Stimulated activated naive B cell treated with anti-CD40 and anti-IgM and Interleukin-4, amounts not matched to agents 10 μg/mL and 1 μg/mL and 100 μg/mL, for 72 hours (primary cell): ENCODE data around the gene GGTLC2.
"Not testable (repeated sequence)": the region's sequence is repeated elsewhere in the genome, so short reads cannot be mapped to it uniquely, and the experiment has no call there.

Source experiments
- ATAC-seq, 2 donors: fragments of 150-1000 bp; cut with Tn5 transposase; replicated peaks; 2 replicates each; pipeline ENCODE4 v1.10.0; 2021; ENCODE audit warnings: moderate library complexity in 1 of 2
- DNase-seq: peaks from one replicate; pipeline ENCODE4 v3.0.0; 2021
- H3K27ac Mint-ChIP-seq: one replicate; pipeline ENCODE4 v1.8.0; 2022; ENCODE audit warnings: mild to moderate bottlenecking, mixed read lengths
- H3K27me3 Mint-ChIP-seq, 2 donors: one replicate each; pipeline ENCODE4 v1.8.0; 2022; ENCODE audit warnings: mixed read lengths in 2 of 2
- H3K36me3 Mint-ChIP-seq, 2 donors: one replicate each; pipeline ENCODE4 v1.8.0; 2022; ENCODE audit warnings: mixed read lengths in 2 of 2, mild to moderate bottlenecking in 1 of 2
- H3K4me1 Mint-ChIP-seq, 2 donors: one replicate each; pipeline ENCODE4 v1.8.0; 2022; ENCODE audit warnings: mixed read lengths in 2 of 2, mild to moderate bottlenecking in 1 of 2
- H3K4me3 Mint-ChIP-seq, 2 donors: one replicate each; pipeline ENCODE4 v1.8.0; 2022; ENCODE audit warnings: mild to moderate bottlenecking in 2 of 2, mixed read lengths in 2 of 2, moderate library complexity in 1 of 2
- H3K9me3 Mint-ChIP-seq, 2 donors: one replicate each; pipeline ENCODE4 v1.8.0; 2022; ENCODE audit warnings: mixed read lengths in 2 of 2, mild to moderate bottlenecking in 1 of 2

The GGTLC2 gene

DNA sequence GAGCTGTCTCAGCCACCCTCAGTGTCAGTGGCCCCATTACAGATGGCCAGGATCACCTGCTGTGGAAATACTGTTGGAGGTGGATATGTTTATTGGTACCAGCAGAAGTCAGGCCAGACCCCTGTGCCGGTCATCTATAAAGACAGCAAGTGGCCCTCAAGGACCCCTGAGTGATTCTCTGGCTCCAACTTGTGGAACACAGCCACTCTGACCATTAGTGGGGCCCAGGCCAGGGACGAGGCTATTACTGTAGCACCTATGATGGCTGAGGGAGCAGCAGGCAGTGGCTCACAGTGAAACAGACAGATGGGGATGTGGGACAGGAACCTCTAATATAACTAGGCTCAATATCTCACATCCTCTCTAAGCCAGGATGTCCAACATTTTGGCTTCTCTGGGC is 25.5 kb upstream of the GGTLC2 start:
- peaks cover 0 to 9% of the 10 kb centered on the region in 2 donors for H3K27me3 Mint-ChIP-seq
- no peak for DNase-seq
- no peak overlapping the region for H3K4me3 Mint-ChIP-seq

DNA sequence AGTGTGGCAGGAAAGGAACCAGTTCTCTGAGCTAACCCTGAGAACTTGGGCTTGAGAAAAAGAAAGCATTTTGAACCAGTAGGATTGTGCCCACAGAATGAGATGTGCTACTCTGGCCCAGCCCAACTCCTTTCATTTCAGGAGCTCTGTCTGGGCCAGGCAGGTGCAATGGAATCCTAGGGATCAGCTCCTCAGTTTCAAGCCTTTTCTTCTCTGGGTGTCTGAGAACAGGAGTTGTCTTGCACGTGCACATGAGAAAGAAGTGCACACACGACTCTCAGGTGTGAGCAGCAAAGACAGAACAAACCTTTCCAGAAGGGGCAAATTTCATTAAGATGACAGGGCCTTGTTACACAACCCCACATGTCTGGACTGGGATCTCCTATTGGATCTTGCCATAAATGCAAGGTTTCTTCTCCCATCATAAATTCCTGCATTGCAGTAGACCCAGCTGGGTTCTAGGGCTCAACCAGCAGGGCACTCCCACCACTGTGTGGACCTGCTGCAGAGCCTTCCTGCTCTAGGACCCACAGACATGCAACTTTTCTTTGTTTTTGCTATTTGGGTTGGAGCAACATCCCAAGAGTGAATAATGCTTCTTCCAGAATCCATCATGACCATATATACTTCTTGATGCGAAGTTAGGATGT is 24.5 kb upstream of the GGTLC2 start:
- Mint-ChIP-seq H3K4me3 (no peak overlapping the region), H3K27ac (no peak overlapping the region), H3K4me1 (peaks cover 14 to 19% of the 10 kb centered on the region in 2 donors), H3K27me3 (peaks cover 0 to 9% of the 10 kb centered on the region in 2 donors), H3K9me3 (peaks cover 3 to 4% of the 10 kb centered on the region in 2 donors), H3K36me3 (peaks cover 2 to 8% of the 10 kb centered on the region in 2 donors)
- no peak for ATAC-seq
- DNase-seq = no peak

More for the DNA sequence above, 25.5 kb upstream of the GGTLC2 start:
- H3K36me3 Mint-ChIP-seq = peaks cover 0 to 3% of the 10 kb centered on the region in 2 donors
- peaks cover 17 to 19% of the 10 kb centered on the region in 2 donors for H3K4me1 Mint-ChIP-seq
- ATAC-seq = no peak
- no peak overlapping the region for H3K27ac Mint-ChIP-seq
- H3K9me3 Mint-ChIP-seq = peaks cover 0 to 4% of the 10 kb centered on the region in 2 donors

DNA sequence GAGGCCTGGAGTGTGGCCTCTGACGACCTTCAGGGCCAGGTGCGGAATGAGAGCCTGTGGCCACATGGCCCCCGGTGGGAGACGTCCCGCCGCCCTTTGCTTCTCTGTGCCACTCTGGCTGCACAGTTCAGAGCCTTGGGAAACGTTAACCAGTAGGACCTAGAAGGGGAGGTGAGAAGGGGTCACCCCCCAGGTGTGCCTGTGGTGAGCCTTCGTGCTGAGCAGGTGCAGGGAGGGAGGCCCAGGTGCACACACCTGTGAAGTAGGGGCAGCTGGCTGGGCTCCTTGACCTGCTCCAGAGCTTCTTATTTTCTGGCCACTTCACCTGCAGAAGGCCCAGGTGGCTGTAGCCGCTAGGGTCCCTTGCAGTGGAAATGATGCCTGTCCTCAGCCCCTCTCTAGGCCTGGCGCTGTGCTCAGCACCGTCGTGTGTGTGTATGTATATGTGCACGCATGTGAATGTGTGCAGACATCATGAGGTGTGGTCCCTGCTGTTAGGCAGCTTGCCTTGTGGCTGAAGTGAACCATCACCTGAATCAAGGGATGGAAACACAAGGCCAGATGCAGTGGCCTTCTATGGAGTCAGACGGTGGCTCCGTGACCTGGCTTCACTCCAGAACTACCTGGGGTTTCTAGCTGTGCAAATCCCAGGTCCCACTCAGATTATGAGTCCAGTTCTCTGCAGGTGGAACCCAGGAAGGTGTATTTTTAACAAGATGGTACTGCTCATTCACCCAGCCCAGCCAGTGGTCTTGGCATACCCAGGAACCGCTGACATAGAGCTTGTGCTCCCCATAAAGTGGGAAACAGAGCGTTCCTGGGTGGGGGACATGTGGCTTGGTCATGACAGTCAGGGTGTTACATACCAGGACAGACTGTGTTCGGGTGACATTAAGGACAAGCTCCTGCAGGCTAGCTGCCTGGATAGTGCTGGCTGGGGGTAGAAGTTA is 15.6 kb upstream of the GGTLC2 start:
- not testable (repeated sequence) for H3K4me3 Mint-ChIP-seq, DNase-seq, H3K9me3 Mint-ChIP-seq, H3K27ac Mint-ChIP-seq, H3K36me3 Mint-ChIP-seq, H3K27me3 Mint-ChIP-seq
- ATAC-seq = peak in 1 of 2 donors; percentile 14
- H3K4me1 Mint-ChIP-seq = peaks cover 6 to 11% of the 10 kb centered on the region in 2 donors

DNA sequence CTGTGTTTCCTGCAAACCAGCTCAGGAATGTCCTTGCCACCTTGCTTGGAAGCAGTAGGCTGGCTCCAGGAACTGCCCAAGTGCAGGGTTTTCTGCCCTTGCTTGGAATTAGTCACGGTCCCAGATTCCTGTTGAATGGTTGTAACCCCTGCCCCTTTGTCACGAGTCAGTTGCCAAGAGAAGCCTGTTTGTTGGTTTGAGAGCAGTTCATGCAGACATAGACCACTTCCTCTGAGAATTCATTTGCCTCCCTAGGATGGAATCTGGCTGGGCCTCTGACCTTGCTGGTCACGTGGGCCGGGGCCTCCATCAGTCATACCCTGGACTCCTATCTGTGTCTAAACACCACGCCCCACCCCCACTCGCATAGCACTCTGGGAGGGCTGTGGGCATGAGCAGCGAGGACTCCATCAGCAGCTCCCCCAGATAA is 13.2 kb upstream of the GGTLC2 start:
- not testable (repeated sequence) for H3K27me3 Mint-ChIP-seq, H3K9me3 Mint-ChIP-seq, ATAC-seq, H3K36me3 Mint-ChIP-seq, H3K4me3 Mint-ChIP-seq, DNase-seq
- peak overlapping the region; percentile 9 for H3K27ac Mint-ChIP-seq
- peaks cover 6 to 11% of the 10 kb centered on the region in 2 donors for H3K4me1 Mint-ChIP-seq

DNA sequence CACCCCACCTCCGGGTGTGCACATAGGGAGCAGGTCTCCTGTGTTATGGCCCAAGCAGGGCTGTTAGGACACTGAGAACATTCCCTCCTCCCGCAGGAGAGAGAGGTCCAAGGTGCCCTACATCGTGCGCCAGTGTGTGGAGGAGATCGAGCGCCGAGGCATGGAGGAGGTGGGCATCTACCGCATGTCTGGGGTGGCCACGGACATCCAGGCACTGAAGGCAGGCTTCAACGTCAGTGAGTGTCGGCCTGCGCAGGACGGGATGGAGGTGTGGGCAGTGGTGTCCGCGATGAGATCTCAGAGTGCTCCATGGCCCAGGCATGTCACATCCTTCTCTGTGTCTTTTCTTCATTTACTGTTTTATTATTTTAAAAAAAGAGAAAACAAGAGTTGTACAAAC is 12.2 kb upstream of the GGTLC2 start:
- H3K27ac Mint-ChIP-seq, H3K4me3 Mint-ChIP-seq, H3K36me3 Mint-ChIP-seq, ATAC-seq, H3K9me3 Mint-ChIP-seq, DNase-seq, H3K27me3 Mint-ChIP-seq: not testable (repeated sequence)
- H3K4me1 Mint-ChIP-seq = peaks cover 6 to 11% of the 10 kb centered on the region in 2 donors

DNA sequence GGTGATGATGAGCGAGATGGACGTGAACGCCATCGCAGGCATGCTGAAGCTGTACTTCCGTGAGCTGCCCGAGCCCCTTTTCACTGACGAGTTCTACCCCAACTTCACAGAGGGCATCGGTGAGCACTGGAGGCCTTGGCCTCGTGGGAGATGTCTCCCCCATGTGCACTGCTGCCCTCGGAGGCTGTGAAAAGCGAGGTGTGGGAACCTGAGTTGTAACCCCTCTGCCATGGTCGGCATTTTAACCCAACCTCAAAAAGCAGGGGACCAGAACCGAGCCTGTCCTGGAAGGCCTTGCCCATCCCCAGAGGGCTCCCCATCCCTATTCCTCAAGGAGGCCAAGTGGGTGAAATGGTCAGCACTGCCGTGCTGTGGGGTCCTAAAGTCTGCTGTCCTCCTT is 10.9 kb upstream of the GGTLC2 start:
- not testable (repeated sequence) for H3K27me3 Mint-ChIP-seq, H3K36me3 Mint-ChIP-seq, DNase-seq, H3K4me3 Mint-ChIP-seq, H3K4me1 Mint-ChIP-seq, H3K27ac Mint-ChIP-seq, H3K9me3 Mint-ChIP-seq, ATAC-seq

DNA sequence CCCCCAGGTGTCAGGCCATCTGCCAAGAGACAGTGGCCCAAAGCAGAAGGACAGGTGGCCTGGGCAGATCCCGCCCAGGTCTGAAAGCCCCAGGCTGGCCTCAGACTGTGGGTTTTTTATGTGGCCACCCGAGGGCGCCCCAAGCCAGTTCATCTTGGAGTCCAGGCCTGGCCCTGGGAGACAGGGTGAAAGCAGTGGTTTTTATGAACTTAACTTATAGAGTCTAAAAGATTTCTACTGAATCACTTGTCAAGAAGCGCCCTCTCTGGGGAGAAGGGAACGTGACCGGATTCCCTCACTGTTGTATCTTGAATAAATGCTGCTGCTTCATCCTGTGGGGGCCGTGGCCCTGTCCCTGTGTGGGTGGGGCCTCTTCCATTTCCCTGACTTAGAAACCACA is 8.2 kb upstream of the GGTLC2 start:
- H3K27me3 Mint-ChIP-seq, H3K9me3 Mint-ChIP-seq, H3K4me1 Mint-ChIP-seq, DNase-seq, H3K36me3 Mint-ChIP-seq, H3K4me3 Mint-ChIP-seq, H3K27ac Mint-ChIP-seq, ATAC-seq: not testable (repeated sequence)

DNA sequence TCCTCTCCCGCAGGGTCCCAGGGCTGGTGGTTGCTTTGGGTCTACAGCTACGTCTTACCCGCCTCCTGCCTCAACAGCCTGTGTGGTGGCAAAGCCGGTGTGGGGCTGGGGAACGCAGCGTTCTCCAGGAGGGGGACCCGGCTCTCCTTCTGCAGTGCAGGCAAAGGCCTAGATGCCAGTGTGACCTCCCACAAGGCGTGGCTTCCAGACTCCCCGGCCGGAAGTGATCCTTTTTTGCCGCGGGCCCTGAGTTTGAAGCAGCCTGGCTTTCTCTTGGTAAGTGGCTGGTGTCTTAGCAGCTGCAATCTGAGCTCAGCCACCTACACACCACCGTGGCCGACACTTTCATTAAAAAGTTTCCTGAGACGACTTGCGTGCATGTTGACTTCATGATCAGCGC is 6.1 kb upstream of the GGTLC2 start:
- H3K27ac Mint-ChIP-seq, H3K27me3 Mint-ChIP-seq, H3K4me1 Mint-ChIP-seq, DNase-seq, H3K4me3 Mint-ChIP-seq, ATAC-seq, H3K36me3 Mint-ChIP-seq, H3K9me3 Mint-ChIP-seq: not testable (repeated sequence)

DNA sequence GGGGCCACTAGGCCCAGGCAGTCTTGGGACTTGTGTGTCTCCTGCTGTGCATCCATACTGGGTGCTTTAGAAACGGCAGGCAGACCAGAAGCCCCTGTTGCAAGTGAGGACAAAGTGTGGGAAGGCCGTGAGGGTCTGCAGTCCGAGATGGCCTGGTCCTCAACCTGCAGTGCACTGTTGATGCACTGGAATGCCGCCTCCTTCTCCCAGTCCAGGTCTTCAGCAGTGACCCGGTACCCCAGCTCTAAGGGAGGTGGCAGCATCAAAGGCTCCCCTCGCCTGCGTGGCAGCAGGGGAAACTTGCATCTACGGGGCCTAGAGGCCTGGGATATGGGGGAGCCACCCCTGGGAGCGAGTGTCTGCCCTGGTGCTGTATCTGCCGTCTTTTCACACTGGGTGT is 2.2 kb upstream of the GGTLC2 start:
- not testable (repeated sequence) for H3K4me3 Mint-ChIP-seq, DNase-seq, H3K4me1 Mint-ChIP-seq, H3K27ac Mint-ChIP-seq, H3K9me3 Mint-ChIP-seq, H3K36me3 Mint-ChIP-seq, H3K27me3 Mint-ChIP-seq, ATAC-seq

DNA sequence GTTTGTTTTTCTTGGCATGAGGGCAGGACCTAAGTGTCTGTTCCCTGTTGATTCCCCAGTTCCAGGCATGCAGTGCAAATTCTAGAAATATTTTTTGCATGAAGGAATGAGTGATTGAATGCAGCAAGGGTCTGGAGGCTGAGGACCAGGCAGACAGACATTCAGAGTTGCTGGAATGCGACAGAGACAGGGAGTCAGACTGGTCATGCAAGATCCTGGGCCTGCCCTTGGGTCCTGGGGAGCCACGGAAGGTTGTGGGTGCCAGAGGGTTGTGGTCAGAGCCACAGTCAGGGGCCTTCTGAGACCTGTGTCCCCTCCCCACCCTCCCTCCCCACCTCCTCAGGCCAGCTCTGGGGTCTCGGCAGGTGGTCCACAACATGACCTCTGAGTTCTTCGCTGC is 1.6 kb downstream of the GGTLC2 start:
- H3K4me1 Mint-ChIP-seq, H3K36me3 Mint-ChIP-seq, H3K9me3 Mint-ChIP-seq, H3K27me3 Mint-ChIP-seq, H3K27ac Mint-ChIP-seq, DNase-seq, H3K4me3 Mint-ChIP-seq, ATAC-seq: not testable (repeated sequence)

DNA sequence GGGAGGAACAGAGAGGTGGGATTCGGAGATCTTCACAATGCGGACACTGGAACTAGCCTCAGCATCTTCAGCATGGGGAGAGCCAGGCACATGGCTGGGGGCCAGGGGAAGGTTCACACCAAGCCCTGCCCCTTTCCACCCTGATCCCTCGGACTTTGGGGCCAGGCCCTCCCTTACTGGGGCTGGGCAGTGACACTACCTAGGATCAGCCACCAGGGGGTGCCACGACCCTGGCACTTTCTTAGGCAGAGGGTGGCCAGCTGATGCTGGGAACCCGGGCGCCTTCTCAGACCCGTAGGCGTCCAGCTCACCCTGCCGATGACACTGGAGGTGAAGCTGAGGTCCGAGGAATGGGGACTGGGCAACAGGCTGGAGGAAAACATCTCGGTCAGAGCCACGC is 3.5 kb downstream of the GGTLC2 start:
- not testable (repeated sequence) for ATAC-seq, H3K9me3 Mint-ChIP-seq, H3K27ac Mint-ChIP-seq, H3K4me3 Mint-ChIP-seq, H3K36me3 Mint-ChIP-seq, H3K27me3 Mint-ChIP-seq, DNase-seq
- H3K4me1 Mint-ChIP-seq = peaks cover 11 to 12% of the 10 kb centered on the region in 2 donors

DNA sequence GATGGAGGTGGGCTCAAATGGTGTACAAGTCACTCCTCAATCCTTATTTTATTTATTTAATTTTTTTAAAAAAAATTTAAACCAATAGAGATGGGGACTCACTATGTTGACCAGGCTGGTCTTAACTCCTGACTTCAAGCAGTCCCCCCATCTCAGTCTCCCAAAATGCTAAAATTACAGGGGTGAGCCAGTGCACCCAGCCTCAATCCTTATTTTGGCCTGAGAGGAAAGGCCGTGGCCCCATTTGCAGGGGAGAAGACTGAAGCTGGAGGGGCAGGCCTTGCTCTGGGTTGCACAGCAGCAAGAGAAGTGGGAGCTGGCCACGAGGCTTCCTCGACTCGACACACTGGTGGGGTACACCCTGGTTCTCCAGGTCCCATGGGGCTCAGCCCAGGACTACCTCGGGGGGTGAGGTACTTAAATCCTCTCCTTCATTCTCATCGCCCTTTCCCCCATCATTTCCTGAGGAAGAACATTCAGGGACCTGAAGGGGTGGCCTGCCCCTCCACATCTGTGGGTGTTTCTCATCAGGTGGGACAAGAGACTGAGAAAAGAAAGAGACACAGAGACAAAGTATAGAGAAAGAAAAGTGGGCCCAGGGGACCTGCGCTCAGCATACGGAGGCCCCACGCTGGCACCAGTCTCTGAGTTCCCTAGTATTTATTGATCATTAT is 4.6 kb downstream of the GGTLC2 start:
- Mint-ChIP-seq H3K4me1 (peaks cover 15 to 17% of the 10 kb centered on the region in 2 donors), H3K27ac (peak overlapping the region; percentile 56)
- DNase-seq, H3K4me3 Mint-ChIP-seq, H3K9me3 Mint-ChIP-seq, H3K27me3 Mint-ChIP-seq, H3K36me3 Mint-ChIP-seq, ATAC-seq: not testable (repeated sequence)

DNA sequence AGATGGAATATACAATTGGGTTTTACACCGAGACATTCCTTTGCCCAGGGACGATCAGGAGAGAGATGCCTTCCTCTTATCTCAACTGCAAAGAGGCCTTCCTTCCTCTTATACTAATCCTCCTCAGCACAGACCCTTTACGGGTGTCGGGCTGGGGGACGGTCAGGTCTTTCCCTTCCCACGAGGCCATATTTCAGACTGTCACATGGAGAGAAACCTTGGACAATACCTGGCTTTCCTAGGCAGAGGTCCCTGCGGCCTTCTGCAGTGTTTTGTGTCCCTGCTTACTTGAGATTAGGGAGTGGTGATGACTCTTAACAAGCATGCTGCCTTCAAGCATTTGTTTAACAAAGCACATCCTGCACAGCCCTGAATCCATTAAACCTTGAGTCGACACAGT is 5.3 kb downstream of the GGTLC2 start:
- not testable (repeated sequence) for H3K4me3 Mint-ChIP-seq

DNA sequence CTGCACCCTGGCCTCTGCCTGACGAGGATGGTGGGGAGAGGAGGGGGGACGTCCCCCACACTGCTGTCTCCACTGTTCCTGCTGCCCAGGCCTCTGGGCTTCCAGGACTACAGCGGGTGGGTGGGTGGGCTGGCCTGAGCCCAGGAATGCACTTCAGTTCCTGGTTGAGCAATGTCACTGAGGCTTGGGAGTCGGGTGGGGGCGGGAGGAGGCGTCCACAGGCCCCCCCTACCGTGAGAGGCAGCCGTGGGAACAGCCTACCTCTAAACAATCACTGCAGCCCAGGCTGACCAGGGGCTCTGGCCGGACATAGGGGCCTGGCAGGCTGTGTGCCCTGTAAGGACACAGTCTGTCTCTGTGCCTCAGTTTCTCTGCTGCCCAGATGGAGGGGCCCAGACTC is 6.0 kb downstream of the GGTLC2 start:
- peaks cover 21 to 25% of the 10 kb centered on the region in 2 donors for H3K4me1 Mint-ChIP-seq
- not testable (repeated sequence) for H3K36me3 Mint-ChIP-seq, H3K4me3 Mint-ChIP-seq, H3K9me3 Mint-ChIP-seq, DNase-seq, H3K27me3 Mint-ChIP-seq, ATAC-seq, H3K27ac Mint-ChIP-seq

More for the DNA sequence above, 5.3 kb downstream of the GGTLC2 start:
- H3K4me1 Mint-ChIP-seq = peaks cover 19 to 25% of the 10 kb centered on the region in 2 donors
- not testable (repeated sequence) for DNase-seq, H3K36me3 Mint-ChIP-seq, H3K27me3 Mint-ChIP-seq, H3K9me3 Mint-ChIP-seq, H3K27ac Mint-ChIP-seq, ATAC-seq
